BLaER1 treated with 17β-estradiol and CSF1 and Interleukin-3, amounts not matched to agents 10 nM and 100 nM (cell line): ENCODE results near the gene SLC29A2.

Source experiments
- H3K27ac ChIP-seq, 11 experiments: shearing (Covaris generic); formaldehyde crosslinking; 2 replicates each; pipeline ENCODE4 v1.8.1; 2022
- H3K27me3 ChIP-seq, 11 experiments: shearing (Covaris generic); formaldehyde crosslinking; 2 replicates each; pipeline ENCODE4 v1.8.1; 2022
- H3K36me3 ChIP-seq, 11 experiments: shearing (Covaris generic); formaldehyde crosslinking; 2 replicates each; pipeline ENCODE4 v1.8.1; 2022
- H3K4me1 ChIP-seq, 10 experiments: shearing (Covaris generic); formaldehyde crosslinking; 2 replicates each; pipeline ENCODE4 v1.8.1; 2022
- H3K4me2 ChIP-seq, 11 experiments: shearing (Covaris generic); formaldehyde crosslinking; 2 replicates each; pipeline ENCODE4 v1.8.1; 2022
- H3K4me3 ChIP-seq, 10 experiments: shearing (Covaris generic); formaldehyde crosslinking; 2 replicates each; pipeline ENCODE4 v1.8.1; 2022
- H3K9ac ChIP-seq, 11 experiments: shearing (Covaris generic); formaldehyde crosslinking; 2 replicates each; pipeline ENCODE4 v1.8.1; 2022
- H3K9me3 ChIP-seq, 11 experiments: shearing (Covaris generic); formaldehyde crosslinking; replicated peaks in 1 of 11; 2 replicates each; pipeline ENCODE4 v1.8.1; 2022
- H4K20me1 ChIP-seq, 11 experiments: shearing (Covaris generic); formaldehyde crosslinking; 2 replicates each; pipeline ENCODE4 v1.8.1; 2022
- Cebpa-rat ChIP-seq, 11 experiments: shearing (Covaris generic); IDR thresholded peaks; 2 replicates each; pipeline ENCODE4 v1.8.1; 2022

The SLC29A2 gene

GRCh38 chr11:66369073-66369894, 2.3 kb downstream of the SLC29A2 start:
- Histone ChIP-seq H3K27me3 (no peaks in the 10 kb centered on the region), H3K9me3 (no peaks in the 10 kb centered on the region), H3K4me1 (peaks cover 10 to 44% (median 38%) of the 10 kb centered on the region in 10 experiments; a peak in 19 of 20 replicates), H3K36me3 (peaks cover 0 to 51% (median 44%) of the 10 kb centered on the region in 11 experiments; a peak in 19 of 22 replicates), H4K20me1 (peaks cover 0 to 54% (median 36%) of the 10 kb centered on the region in 11 experiments; a peak in 15 of 22 replicates), H3K9ac (peak overlapping the region in 7 of 11 experiments; percentile 82 to 92 (median 87); a peak in 10 of 22 replicates), H3K4me2 (peak overlapping the region in 9 of 11 experiments; percentile 85 to 98 (median 93); a peak in 17 of 22 replicates), H3K27ac (0 out of 22 replicates have a peak overlapping the region, but pooled peaks of 1 of the 11 experiments have one; percentile 13), H3K4me3 (no peak overlapping the region; a peak in 2 of 20 replicates)
- no peak for TF ChIP-seq Cebpa-rat (IDR thresholded peaks at IDR 0.05)

DNA sequence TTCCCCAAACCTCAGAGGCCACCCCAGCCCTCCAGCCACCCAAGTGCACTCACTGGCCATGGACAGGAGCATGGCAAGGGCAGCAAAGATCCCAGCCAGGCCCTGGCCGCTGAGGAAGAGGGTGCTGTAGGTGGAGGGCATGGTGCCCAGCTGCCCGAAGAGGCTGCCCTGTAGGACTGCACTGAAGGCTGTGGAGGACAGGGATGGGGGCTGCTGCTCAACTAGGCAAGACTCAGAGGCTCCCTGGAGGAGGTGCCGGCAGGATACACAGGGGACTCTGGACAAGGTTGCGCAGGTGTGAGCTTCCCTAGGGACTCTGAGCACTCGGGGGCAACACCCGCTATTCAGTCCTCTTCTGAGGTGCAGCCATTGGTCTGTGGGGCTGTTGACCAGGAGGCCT, 3.1 kb downstream of the SLC29A2 start:
- peaks cover 10 to 44% (median 37%) of the 10 kb centered on the region in 10 experiments; a peak in 19 of 20 replicates for H3K4me1 ChIP-seq
- TF ChIP-seq Cebpa-rat (IDR thresholded peaks at IDR 0.05) = no peak
- peaks cover 0 to 56% (median 49%) of the 10 kb centered on the region in 11 experiments; a peak in 19 of 22 replicates for H3K36me3 ChIP-seq
- H4K20me1 ChIP-seq = peaks cover 0 to 57% (median 36%) of the 10 kb centered on the region in 11 experiments; a peak in 15 of 22 replicates
- no peak overlapping the region for H3K4me3 ChIP-seq
- no peaks in the 10 kb centered on the region for H3K9me3 ChIP-seq
- peak overlapping the region in 1 of 11 experiments; percentile 7; a peak in 1 of 22 replicates for H3K9ac ChIP-seq
- no peak overlapping the region for H3K27ac ChIP-seq
- 0 out of 22 replicates have a peak overlapping the region, but pooled peaks of 3 of the 11 experiments have one; percentile 7 to 20 (median 20) for H3K4me2 ChIP-seq
- no peaks in the 10 kb centered on the region for H3K27me3 ChIP-seq

DNA sequence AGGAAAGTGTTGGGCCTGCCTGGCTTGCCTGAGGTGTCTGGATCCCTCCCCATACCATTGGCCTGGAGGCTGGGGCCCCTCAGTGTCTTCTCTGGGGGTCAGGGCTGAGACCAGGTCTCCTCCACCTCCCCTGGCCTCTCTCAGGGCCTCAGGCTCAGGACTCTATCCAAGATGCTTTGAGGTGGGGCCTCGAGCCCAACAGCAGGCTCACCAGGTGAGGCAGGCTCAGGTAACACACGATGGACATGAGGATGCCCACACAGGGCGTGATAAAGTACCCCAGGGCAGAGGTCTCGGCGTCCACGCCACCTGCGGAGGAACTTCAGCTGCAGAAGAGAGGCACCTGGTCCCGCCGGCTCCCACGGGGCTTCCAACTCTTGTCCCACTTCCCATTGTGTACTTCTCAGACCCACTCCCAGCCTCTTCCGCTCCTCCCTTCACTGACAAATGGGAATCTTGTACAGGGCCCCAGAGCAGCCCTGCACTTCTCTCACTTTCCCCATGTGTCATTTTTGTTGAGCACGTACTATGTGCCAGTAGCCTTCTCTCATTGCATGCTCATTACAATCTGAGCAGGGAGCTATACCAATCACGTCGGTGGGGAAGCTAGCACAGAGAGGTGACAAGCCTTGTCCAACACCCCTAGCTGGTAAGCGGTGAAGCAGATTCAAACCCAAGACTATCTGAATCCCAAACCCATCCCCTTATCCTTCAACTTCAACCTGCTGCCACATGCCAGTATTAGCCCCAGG, 3.8 kb downstream of the SLC29A2 start:
- H3K4me3 ChIP-seq = no peak overlapping the region
- H3K4me2 ChIP-seq = no peak overlapping the region
- peaks cover 0 to 65% (median 36%) of the 10 kb centered on the region in 11 experiments; a peak in 15 of 22 replicates for H4K20me1 ChIP-seq
- no peak overlapping the region for H3K27ac ChIP-seq
- no peak overlapping the region for H3K9ac ChIP-seq
- no peaks in the 10 kb centered on the region for H3K27me3 ChIP-seq
- no peaks in the 10 kb centered on the region for H3K9me3 ChIP-seq
- TF ChIP-seq Cebpa-rat (IDR thresholded peaks at IDR 0.05) = no peak
- H3K36me3 ChIP-seq = peaks cover 0 to 63% (median 56%) of the 10 kb centered on the region in 11 experiments; a peak in 19 of 22 replicates
- H3K4me1 ChIP-seq = peaks cover 8 to 38% (median 30%) of the 10 kb centered on the region in 10 experiments; a peak in 19 of 20 replicates

- no peak overlapping the region for H3K9ac ChIP-seq
- H3K4me2 ChIP-seq = no peak overlapping the region
- peaks cover 5 to 33% (median 25%) of the 10 kb centered on the region in 10 experiments; a peak in 18 of 20 replicates for H3K4me1 ChIP-seq
- H3K4me3 ChIP-seq = no peak overlapping the region
- H4K20me1 ChIP-seq = peaks cover 0 to 73% (median 43%) of the 10 kb centered on the region in 11 experiments; a peak in 15 of 22 replicates
- H3K36me3 ChIP-seq = peaks cover 0 to 71% (median 60%) of the 10 kb centered on the region in 11 experiments; a peak in 19 of 22 replicates
- H3K9me3 ChIP-seq = no peaks in the 10 kb centered on the region
- H3K27me3 ChIP-seq = no peaks in the 10 kb centered on the region
- no peak for TF ChIP-seq Cebpa-rat (IDR thresholded peaks at IDR 0.05)
- H3K27ac ChIP-seq = no peak overlapping the region
Observed at GRCh38 chr11:66366844-66367477, 4.6 kb downstream of the SLC29A2 start.

- TF ChIP-seq Cebpa-rat (IDR thresholded peaks at IDR 0.05) = no peak
- no peak overlapping the region; a peak in 1 of 22 replicates for H3K27ac ChIP-seq
- no peaks in the 10 kb centered on the region for H3K9me3 ChIP-seq
- no peak overlapping the region for H3K4me2 ChIP-seq
- no peak overlapping the region for H3K4me3 ChIP-seq
- H4K20me1 ChIP-seq = peaks cover 0 to 83% (median 44%) of the 10 kb centered on the region in 11 experiments; a peak in 15 of 22 replicates
- no peaks in the 10 kb centered on the region for H3K27me3 ChIP-seq
- peaks cover 0 to 80% (median 60%) of the 10 kb centered on the region in 11 experiments; a peak in 19 of 22 replicates for H3K36me3 ChIP-seq
- no peak overlapping the region for H3K9ac ChIP-seq
- H3K4me1 ChIP-seq = peaks cover 5 to 32% (median 25%) of the 10 kb centered on the region in 10 experiments; a peak in 18 of 20 replicates
Observed at GRCh38 chr11:66365711-66366619, 5.6 kb downstream of the SLC29A2 start.

GRCh38 chr11:66365166-66365565, 6.4 kb downstream of the SLC29A2 start:
- H3K4me3 ChIP-seq = no peak overlapping the region
- no peak for TF ChIP-seq Cebpa-rat (IDR thresholded peaks at IDR 0.05)
- peaks cover 0 to 83% (median 42%) of the 10 kb centered on the region in 11 experiments; a peak in 15 of 22 replicates for H4K20me1 ChIP-seq
- H3K4me2 ChIP-seq = no peak overlapping the region
- no peak overlapping the region for H3K9ac ChIP-seq
- no peaks in the 10 kb centered on the region for H3K9me3 ChIP-seq
- H3K27me3 ChIP-seq = no peaks in the 10 kb centered on the region
- H3K27ac ChIP-seq = no peak overlapping the region
- peaks cover 0 to 87% (median 60%) of the 10 kb centered on the region in 11 experiments; a peak in 19 of 22 replicates for H3K36me3 ChIP-seq
- peaks cover 1 to 24% (median 17%) of the 10 kb centered on the region in 10 experiments; a peak in 18 of 20 replicates for H3K4me1 ChIP-seq

- H3K4me1 ChIP-seq = peaks cover 0 to 13% (median 7%) of the 10 kb centered on the region in 10 experiments; a peak in 8 of 20 replicates
- no peaks in the 10 kb centered on the region for H3K27me3 ChIP-seq
- H3K36me3 ChIP-seq = peaks cover 0 to 88% (median 59%) of the 10 kb centered on the region in 11 experiments; a peak in 19 of 22 replicates
- H3K27ac ChIP-seq = no peak overlapping the region
- H3K9me3 ChIP-seq = no peaks in the 10 kb centered on the region
- H3K4me3 ChIP-seq = no peak overlapping the region
- H3K9ac ChIP-seq = peak overlapping the region in 1 of 11 experiments; percentile 4; a peak in 1 of 22 replicates
- peaks cover 0 to 72% (median 30%) of the 10 kb centered on the region in 11 experiments; a peak in 13 of 22 replicates for H4K20me1 ChIP-seq
- no peak overlapping the region for H3K4me2 ChIP-seq
- no peak for TF ChIP-seq Cebpa-rat (IDR thresholded peaks at IDR 0.05)
Observed at GRCh38 chr11:66363805-66364535, 7.6 kb downstream of the SLC29A2 start.
